ENCODE measurements around the gene RHPN2.

DNA sequence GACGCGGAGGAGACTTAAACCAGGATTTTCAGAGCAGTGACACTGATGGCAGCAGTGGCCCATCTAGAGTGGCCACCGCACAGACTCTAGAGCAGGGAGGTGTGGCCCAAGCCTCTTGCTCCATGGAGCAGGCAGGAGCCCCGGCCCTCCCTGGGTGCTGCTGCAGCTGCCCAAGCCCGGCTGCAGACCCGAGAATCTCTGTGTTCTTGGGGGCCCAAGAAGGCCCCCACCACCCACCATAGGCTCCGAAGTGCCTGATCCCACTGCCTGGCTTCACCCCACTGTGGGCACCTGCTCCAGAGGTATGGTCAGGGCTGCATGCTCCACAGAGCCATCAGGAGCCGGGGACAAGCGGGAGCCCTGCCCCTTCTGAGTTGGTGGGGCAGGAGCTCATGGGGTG, 129.1 kb downstream of the RHPN2 start:
- TF ChIP-seq, protein P1, sequence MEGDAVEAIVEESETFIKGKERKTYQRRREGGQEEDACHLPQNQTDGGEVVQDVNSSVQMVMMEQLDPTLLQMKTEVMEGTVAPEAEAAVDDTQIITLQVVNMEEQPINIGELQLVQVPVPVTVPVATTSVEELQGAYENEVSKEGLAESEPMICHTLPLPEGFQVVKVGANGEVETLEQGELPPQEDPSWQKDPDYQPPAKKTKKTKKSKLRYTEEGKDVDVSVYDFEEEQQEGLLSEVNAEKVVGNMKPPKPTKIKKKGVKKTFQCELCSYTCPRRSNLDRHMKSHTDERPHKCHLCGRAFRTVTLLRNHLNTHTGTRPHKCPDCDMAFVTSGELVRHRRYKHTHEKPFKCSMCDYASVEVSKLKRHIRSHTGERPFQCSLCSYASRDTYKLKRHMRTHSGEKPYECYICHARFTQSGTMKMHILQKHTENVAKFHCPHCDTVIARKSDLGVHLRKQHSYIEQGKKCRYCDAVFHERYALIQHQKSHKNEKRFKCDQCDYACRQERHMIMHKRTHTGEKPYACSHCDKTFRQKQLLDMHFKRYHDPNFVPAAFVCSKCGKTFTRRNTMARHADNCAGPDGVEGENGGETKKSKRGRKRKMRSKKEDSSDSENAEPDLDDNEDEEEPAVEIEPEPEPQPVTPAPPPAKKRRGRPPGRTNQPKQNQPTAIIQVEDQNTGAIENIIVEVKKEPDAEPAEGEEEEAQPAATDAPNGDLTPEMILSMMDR (IDR thresholded peaks at IDR 0.05), result no peak
- no peak for TF ChIP-seq POLR2A (IDR thresholded peaks at IDR 0.05)
- no peak for TF ChIP-seq EP300 (IDR thresholded peaks at IDR 0.05; ENCODE audit: low read depth)
- no peak for TF ChIP-seq POLR2AphosphoS5 (IDR thresholded peaks at IDR 0.05)
